Measurements from ENCODE around the gene NUDC. TPM values are rescaled to one million over a fixed set of nuclear protein-coding genes. Genes with fewer than 3 reads are reported as not detected.

The NUDC gene
- total and polyA plus RNA-seq, 2 of the 13 experiments (the other 11 are each of a cell fraction or from before 2014, with no cell fraction given), result 34.7 to 104 TPM

DNA sequence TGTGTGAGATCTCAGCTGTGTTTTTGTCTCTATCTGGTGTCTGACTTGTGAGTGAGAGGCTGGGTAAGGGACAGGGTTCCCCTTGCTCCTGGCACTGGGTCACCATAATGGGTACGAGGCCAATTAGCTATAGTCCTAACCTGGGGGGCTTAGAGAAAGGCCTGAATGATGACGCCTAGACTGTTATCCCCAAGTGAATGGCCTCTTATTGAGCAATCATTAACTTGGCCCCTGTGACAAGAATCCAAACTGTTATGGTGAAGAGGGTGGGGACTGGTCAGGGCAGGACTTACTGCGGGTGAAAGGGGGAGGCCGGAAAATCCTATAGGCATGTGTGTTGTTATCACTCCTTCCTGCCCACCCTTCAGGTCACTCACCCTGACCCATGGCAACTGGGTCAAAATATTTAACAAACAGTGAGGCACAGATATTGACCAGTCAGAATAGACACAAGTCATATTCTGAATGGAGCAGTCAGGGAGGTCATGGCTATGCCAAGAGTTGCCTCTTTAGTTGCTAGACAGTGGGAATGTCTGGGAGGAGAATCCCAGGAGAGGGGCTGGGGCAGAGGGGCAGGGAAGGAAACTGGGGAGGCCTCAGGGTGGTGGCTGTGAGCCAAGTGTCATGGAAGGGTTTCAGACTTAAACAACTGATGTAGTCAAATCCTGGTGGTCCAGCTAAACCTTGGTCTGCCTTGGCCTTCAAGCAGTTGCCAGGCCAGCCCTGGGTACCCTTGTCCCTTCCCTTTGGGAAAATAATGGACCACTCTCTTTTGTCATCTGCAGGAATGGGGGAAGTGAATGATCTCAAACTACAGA is 11.0 kb upstream of the NUDC start (continued):
- TF ChIP-seq, protein P1, sequence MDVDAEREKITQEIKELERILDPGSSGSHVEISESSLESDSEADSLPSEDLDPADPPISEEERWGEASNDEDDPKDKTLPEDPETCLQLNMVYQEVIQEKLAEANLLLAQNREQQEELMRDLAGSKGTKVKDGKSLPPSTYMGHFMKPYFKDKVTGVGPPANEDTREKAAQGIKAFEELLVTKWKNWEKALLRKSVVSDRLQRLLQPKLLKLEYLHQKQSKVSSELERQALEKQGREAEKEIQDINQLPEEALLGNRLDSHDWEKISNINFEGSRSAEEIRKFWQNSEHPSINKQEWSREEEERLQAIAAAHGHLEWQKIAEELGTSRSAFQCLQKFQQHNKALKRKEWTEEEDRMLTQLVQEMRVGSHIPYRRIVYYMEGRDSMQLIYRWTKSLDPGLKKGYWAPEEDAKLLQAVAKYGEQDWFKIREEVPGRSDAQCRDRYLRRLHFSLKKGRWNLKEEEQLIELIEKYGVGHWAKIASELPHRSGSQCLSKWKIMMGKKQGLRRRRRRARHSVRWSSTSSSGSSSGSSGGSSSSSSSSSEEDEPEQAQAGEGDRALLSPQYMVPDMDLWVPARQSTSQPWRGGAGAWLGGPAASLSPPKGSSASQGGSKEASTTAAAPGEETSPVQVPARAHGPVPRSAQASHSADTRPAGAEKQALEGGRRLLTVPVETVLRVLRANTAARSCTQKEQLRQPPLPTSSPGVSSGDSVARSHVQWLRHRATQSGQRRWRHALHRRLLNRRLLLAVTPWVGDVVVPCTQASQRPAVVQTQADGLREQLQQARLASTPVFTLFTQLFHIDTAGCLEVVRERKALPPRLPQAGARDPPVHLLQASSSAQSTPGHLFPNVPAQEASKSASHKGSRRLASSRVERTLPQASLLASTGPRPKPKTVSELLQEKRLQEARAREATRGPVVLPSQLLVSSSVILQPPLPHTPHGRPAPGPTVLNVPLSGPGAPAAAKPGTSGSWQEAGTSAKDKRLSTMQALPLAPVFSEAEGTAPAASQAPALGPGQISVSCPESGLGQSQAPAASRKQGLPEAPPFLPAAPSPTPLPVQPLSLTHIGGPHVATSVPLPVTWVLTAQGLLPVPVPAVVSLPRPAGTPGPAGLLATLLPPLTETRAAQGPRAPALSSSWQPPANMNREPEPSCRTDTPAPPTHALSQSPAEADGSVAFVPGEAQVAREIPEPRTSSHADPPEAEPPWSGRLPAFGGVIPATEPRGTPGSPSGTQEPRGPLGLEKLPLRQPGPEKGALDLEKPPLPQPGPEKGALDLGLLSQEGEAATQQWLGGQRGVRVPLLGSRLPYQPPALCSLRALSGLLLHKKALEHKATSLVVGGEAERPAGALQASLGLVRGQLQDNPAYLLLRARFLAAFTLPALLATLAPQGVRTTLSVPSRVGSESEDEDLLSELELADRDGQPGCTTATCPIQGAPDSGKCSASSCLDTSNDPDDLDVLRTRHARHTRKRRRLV (CRISPR knock-in tag; IDR thresholded peaks at IDR 0.05), result peak; percentile 45; the same call in 1 of the 2 replicates
- no peak for TF ChIP-seq ZBTB42 (CRISPR knock-in tag; IDR thresholded peaks at IDR 0.05)
- TF ChIP-seq, protein P2, sequence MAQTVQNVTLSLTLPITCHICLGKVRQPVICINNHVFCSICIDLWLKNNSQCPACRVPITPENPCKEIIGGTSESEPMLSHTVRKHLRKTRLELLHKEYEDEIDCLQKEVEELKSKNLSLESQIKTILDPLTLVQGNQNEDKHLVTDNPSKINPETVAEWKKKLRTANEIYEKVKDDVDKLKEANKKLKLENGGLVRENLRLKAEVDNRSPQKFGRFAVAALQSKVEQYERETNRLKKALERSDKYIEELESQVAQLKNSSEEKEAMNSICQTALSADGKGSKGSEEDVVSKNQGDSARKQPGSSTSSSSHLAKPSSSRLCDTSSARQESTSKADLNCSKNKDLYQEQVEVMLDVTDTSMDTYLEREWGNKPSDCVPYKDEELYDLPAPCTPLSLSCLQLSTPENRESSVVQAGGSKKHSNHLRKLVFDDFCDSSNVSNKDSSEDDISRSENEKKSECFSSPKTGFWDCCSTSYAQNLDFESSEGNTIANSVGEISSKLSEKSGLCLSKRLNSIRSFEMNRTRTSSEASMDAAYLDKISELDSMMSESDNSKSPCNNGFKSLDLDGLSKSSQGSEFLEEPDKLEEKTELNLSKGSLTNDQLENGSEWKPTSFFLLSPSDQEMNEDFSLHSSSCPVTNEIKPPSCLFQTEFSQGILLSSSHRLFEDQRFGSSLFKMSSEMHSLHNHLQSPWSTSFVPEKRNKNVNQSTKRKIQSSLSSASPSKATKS (CRISPR knock-in tag; IDR thresholded peaks at IDR 0.05), result 0 out of 2 replicates have a peak, but pooled peaks have one; percentile 38
- TF ChIP-seq, protein P3, sequence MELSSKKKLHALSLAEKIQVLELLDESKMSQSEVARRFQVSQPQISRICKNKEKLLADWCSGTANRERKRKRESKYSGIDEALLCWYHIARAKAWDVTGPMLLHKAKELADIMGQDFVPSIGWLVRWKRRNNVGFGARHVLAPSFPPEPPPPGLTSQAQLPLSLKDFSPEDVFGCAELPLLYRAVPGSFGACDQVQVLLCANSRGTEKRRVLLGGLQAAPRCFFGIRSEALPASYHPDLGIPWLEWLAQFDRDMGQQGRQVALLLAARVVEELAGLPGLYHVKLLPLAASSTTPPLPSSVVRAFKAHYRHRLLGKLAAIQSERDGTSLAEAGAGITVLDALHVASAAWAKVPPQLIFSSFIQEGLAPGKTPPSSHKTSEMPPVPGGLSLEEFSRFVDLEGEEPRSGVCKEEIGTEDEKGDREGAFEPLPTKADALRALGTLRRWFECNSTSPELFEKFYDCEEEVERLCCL (CRISPR knock-in tag; IDR thresholded peaks at IDR 0.05; ENCODE audit: borderline replicate concordance), result no peak
- TF ChIP-seq, protein P4, sequence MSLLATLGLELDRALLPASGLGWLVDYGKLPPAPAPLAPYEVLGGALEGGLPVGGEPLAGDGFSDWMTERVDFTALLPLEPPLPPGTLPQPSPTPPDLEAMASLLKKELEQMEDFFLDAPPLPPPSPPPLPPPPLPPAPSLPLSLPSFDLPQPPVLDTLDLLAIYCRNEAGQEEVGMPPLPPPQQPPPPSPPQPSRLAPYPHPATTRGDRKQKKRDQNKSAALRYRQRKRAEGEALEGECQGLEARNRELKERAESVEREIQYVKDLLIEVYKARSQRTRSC (CRISPR knock-in tag; IDR thresholded peaks at IDR 0.05; ENCODE audit: low read depth), result no peak
- no peak for TF ChIP-seq REL (CRISPR knock-in tag; conservative IDR thresholded peaks at IDR 0.05)
- no peak for TF ChIP-seq ARID2 (CRISPR knock-in tag; IDR thresholded peaks at IDR 0.05; ENCODE audit: borderline replicate concordance)
- TF ChIP-seq HOXA9 (CRISPR knock-in tag; IDR thresholded peaks at IDR 0.05; ENCODE audit: borderline replicate concordance), result no peak
- peak; percentile 74; the same call in 2 of the 3 replicates for TF ChIP-seq MXI1 (IDR thresholded peaks at IDR 0.05; ENCODE audit: borderline replicate concordance, low read depth, low read length)
- TF ChIP-seq HOXA7 (CRISPR knock-in tag; IDR thresholded peaks at IDR 0.05), result no peak
- TF ChIP-seq ZSCAN20 (CRISPR knock-in tag; IDR thresholded peaks at IDR 0.05; ENCODE audit: borderline replicate concordance), result no peak
- peak; percentile 78; the same call in 1 of the 2 replicates for TF ChIP-seq YEATS4 (CRISPR knock-in tag; IDR thresholded peaks at IDR 0.05; ENCODE audit: borderline replicate concordance)
- TF ChIP-seq, protein P5, sequence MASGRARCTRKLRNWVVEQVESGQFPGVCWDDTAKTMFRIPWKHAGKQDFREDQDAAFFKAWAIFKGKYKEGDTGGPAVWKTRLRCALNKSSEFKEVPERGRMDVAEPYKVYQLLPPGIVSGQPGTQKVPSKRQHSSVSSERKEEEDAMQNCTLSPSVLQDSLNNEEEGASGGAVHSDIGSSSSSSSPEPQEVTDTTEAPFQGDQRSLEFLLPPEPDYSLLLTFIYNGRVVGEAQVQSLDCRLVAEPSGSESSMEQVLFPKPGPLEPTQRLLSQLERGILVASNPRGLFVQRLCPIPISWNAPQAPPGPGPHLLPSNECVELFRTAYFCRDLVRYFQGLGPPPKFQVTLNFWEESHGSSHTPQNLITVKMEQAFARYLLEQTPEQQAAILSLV (CRISPR knock-in tag; IDR thresholded peaks at IDR 0.05; ENCODE audit: borderline replicate concordance), result no peak
- no peak for TF ChIP-seq ZSCAN22 (CRISPR knock-in tag; IDR thresholded peaks at IDR 0.05)
- peak; percentile 88 for TF ChIP-seq GATAD2A (CRISPR knock-in tag; IDR thresholded peaks at IDR 0.05)
- TF ChIP-seq MAFK (conservative IDR thresholded peaks at IDR 0.05 in 1 of 2, IDR thresholded peaks at IDR 0.05 in 1 of 2; ENCODE audit: low read length in 2 of 2), result no peak
- TF ChIP-seq HNRNPH1 (optimal IDR thresholded peaks at IDR 0.05; ENCODE audit: low read depth, low read length), result no peak
- TF ChIP-seq PHF5A (CRISPR knock-in tag; IDR thresholded peaks at IDR 0.05; ENCODE audit: low read depth, unreplicated experiment), result peak; percentile 94

Measured in HepG2 (cell line).